A673 (cell line): ENCODE results near the gene CAPN1. TPM values are rescaled to one million over a fixed set of nuclear protein-coding genes. Genes with fewer than 3 reads are reported as not detected.

Source experiments
- BruUV-seq: library from RNA; stranded (reverse); fragments of 400-500 nt; replicated peaks from 2 replicates; lab custom pipeline; 2021; lab: Mats Ljungman, UMichigan
- CTCF ChIA-PET: fragments of 300-600 bp; sonication (Branson Sonifier 250); formaldehyde crosslinking; loops from one replicate; lab custom pipeline; 2022; ENCODE audit warnings: antibody characterized with exemption; lab: Charles Lee
- POLR2A ChIA-PET: fragments of 300-600 bp; sonication (Branson Sonifier 250); formaldehyde crosslinking; loops from one replicate; lab custom pipeline; 2022; ENCODE audit warnings: antibody characterized with exemption; ENCODE audit not compliant: low non-redundant PET; lab: Charles Lee
- DNase-seq: peaks from one replicate; pipeline ENCODE4 v3.0.0-alpha.2; 2015; ENCODE audit warnings: low spot score
- H3K27ac ChIP-seq: fragments of 200-600 bp; sonication (generic); 2 replicates; pipeline ENCODE4 v1.5.1; 2016; ENCODE audit warnings: mixed run types, low read depth, mild to moderate bottlenecking, mixed read lengths, antibody characterized with exemption, low read length; ENCODE audit not compliant: poor library complexity, severe bottlenecking
- H3K27me3 ChIP-seq: fragments of 200-600 bp; sonication (generic); replicated peaks from 2 replicates; pipeline ENCODE4 v1.6.1; 2017; ENCODE audit warnings: mixed run types, low read depth, mild to moderate bottlenecking, mixed read lengths, antibody characterized with exemption, low read length; ENCODE audit not compliant: insufficient read depth, poor library complexity
- H3K36me3 ChIP-seq: fragments of 200-600 bp; sonication (generic); 2 replicates; pipeline ENCODE4 v1.6.1; 2016; ENCODE audit warnings: mixed run types, mild to moderate bottlenecking, mixed read lengths, antibody characterized with exemption, low read length; ENCODE audit not compliant: insufficient read depth, poor library complexity, severe bottlenecking
- H3K4me1 ChIP-seq: fragments of 200-600 bp; sonication (generic); 2 replicates; pipeline ENCODE4 v1.6.1; 2017; ENCODE audit warnings: mixed run types, mild to moderate bottlenecking, mixed read lengths, antibody characterized with exemption, low read length; ENCODE audit not compliant: insufficient read depth, poor library complexity, severe bottlenecking
- H3K4me3 ChIP-seq: fragments of 200-600 bp; sonication (generic); 2 replicates; pipeline ENCODE4 v1.5.1; 2016; ENCODE audit warnings: low read depth, mixed run types, mild to moderate bottlenecking, mixed read lengths, low read length; ENCODE audit not compliant: poor library complexity, severe bottlenecking
- H3K9me3 ChIP-seq: fragments of 200-600 bp; sonication (generic); 2 replicates; pipeline ENCODE4 v1.6.1; 2016; ENCODE audit warnings: mixed run types, low read depth, mild to moderate bottlenecking, mixed read lengths, antibody characterized with exemption, low read length; ENCODE audit not compliant: poor library complexity, severe bottlenecking
- EZH2 ChIP-seq: fragments of 200-600 bp; sonication (generic); IDR thresholded peaks from 2 replicates; pipeline ENCODE4 v1.6.1; 2017; ENCODE audit warnings: borderline replicate concordance, low read depth, mild to moderate bottlenecking, mixed read lengths, antibody characterized with exemption, low read length; ENCODE audit not compliant: poor library complexity, severe bottlenecking
- intact Hi-C: fragments of 100-400 bp; cut with micrococcal nuclease; formaldehyde crosslinking; loops from one replicate; pipeline ENCODE4 v1.10.0; 2022; ENCODE audit not compliant: unreplicated experiment
- total RNA-seq: library from RNA; stranded (reverse); gene quantifications from 2 replicates; pipeline ENCODE4 v1.2.3, GENCODE V29; 2021
- TF ChIP-seq, protein P1 (sequence below): fragments of 300-800, 200-600 bp; sonication (generic); conservative IDR thresholded peaks from 2 replicates; pipeline ENCODE4 v1.5.1; 2017; ENCODE audit warnings: low read depth, mild to moderate bottlenecking, antibody characterized with exemption, low read length, moderate library complexity, mixed read lengths

Gene CAPN1
- total RNA-seq, 1 experiment from 2014 or later: 79.9 TPM

- Histone ChIP-seq H3K4me3 (no peak overlapping the region), H3K27me3 (no peaks in the 10 kb centered on the region), H3K9me3 (no peaks in the 10 kb centered on the region), H3K4me1 (peaks cover 11% of the 10 kb centered on the region), H3K36me3 (no peaks in the 10 kb centered on the region), H3K27ac (no peak overlapping the region)
- POLR2A ChIA-PET: no interaction called here
- no TSS peak for BruUV-seq
- DNase-seq: no peak
- intact Hi-C loops: no loop called here
- no peak for TF ChIP-seq EZH2
- TF ChIP-seq, protein P1, sequence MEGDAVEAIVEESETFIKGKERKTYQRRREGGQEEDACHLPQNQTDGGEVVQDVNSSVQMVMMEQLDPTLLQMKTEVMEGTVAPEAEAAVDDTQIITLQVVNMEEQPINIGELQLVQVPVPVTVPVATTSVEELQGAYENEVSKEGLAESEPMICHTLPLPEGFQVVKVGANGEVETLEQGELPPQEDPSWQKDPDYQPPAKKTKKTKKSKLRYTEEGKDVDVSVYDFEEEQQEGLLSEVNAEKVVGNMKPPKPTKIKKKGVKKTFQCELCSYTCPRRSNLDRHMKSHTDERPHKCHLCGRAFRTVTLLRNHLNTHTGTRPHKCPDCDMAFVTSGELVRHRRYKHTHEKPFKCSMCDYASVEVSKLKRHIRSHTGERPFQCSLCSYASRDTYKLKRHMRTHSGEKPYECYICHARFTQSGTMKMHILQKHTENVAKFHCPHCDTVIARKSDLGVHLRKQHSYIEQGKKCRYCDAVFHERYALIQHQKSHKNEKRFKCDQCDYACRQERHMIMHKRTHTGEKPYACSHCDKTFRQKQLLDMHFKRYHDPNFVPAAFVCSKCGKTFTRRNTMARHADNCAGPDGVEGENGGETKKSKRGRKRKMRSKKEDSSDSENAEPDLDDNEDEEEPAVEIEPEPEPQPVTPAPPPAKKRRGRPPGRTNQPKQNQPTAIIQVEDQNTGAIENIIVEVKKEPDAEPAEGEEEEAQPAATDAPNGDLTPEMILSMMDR: no peak
- CTCF ChIA-PET: no interaction called here
These were observed 2.4 kb downstream of the CAPN1 start for GRCh38 chr11:65184146-65184545.

DNA sequence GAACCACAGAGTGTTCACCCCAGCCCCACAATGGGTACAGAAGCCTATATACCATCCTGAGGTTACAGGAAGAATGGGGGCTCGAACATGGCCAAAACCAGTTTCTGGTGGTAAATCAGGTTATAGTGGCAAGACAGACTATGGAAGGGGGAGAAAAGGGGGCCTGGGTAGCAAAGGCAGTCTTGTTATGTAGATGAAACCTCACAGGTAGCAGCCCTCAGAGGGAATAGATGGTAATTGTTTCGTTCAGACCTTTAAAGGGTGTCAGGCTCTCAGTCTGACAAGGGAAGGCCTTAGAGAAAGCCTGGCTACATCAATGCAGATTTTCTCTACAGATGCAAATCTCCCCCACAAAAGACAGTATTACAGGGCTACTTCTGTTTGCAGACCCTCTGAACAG is 3.4 kb downstream of the CAPN1 start:
- no TSS peak for BruUV-seq
- intact Hi-C loops: no loop called here
- TF ChIP-seq EZH2: no peak
- TF ChIP-seq, protein P1: no peak
- Histone ChIP-seq H3K9me3 (no peaks in the 10 kb centered on the region), H3K27me3 (no peaks in the 10 kb centered on the region), H3K27ac (no peak overlapping the region), H3K4me3 (no peak overlapping the region), H3K36me3 (no peaks in the 10 kb centered on the region), H3K4me1 (peaks cover 11% of the 10 kb centered on the region)
- CTCF ChIA-PET: no interaction called here
- POLR2A ChIA-PET: no interaction called here
- DNase-seq: no peak

DNA sequence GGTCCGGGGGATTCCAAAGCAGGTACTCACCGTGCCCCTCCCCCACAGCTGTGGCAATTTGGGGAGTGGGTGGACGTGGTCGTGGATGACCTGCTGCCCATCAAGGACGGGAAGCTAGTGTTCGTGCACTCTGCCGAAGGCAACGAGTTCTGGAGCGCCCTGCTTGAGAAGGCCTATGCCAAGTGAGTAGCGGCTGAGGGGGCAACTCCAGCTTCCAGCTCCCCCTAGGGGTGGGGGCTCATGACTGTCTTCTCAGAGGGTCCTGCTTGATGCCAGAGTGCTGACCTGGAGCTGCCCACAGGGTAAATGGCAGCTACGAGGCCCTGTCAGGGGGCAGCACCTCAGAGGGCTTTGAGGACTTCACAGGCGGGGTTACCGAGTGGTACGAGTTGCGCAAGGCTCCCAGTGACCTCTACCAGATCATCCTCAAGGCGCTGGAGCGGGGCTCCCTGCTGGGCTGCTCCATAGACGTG is 4.2 kb downstream of the CAPN1 start:
- no peaks in the 10 kb centered on the region for H3K9me3 ChIP-seq
- no peak for TF ChIP-seq EZH2
- TF ChIP-seq, protein P1: peak; percentile 30
- CTCF ChIA-PET: interaction anchor here (0.6 kb wide), 1 partner anchor 39 kb away, joined by 4 read pairs; no protein-coding TSS in a partner anchor
- no peak for DNase-seq
- H3K27me3 ChIP-seq: no peaks in the 10 kb centered on the region
- BruUV-seq: no TSS peak
- peaks cover 11% of the 10 kb centered on the region for H3K4me1 ChIP-seq
- intact Hi-C loops: no loop called here
- no peaks in the 10 kb centered on the region for H3K36me3 ChIP-seq
- POLR2A ChIA-PET: no interaction called here
- no peak overlapping the region for H3K4me3 ChIP-seq
- no peak overlapping the region for H3K27ac ChIP-seq
